ENCODE measurements around the gene DGKI.
A peak's percentile ranks its signal among the peaks of the same experiment; 100 is the strongest.
"Not testable (repeated sequence)": the region's sequence is repeated elsewhere in the genome, so short reads cannot be mapped to it uniquely, and the experiment has no call there.

Gene DGKI

DNA sequence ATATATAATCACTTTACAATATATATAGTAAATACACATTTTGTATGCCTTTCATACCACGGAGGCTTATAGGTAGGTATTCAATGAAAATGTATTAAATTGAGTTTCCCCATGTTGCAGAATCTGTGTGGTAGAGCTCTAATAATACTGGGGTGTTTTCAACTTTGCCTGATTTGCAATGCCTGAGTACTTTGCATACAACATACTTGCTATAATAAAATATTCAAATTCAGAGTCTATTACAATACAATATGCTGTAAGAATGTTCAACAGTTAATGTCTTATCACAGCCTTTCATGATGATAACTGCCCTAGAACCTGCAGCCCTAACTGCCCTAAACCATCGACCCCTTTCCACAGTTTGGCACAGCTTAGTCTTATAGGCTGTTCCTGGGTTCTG is 114.6 kb downstream of the DGKI start:
- no peak for DNase-seq

- no peak for DNase-seq
Observed at GRCh38 chr7:137731436-137731835, 115.3 kb downstream of the DGKI start.

DNA sequence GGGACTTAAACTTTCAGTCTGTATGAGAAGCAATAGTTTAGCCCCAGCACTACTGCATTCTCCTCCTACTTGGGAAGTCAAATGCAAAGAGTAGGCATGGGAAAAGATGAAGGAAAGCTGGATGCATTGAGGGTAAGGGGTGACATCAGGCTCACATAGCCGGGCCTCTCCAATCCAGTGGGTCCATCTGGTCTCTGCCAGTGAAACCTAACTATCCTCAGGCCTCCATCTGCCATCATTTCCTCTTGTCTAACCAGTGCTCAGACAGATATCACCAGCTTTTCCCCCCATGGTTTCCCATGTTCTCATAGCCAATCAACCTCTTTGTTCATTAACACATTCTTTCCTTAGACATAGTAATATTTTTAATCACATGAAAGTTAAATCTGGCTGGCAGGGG is 118.3 kb downstream of the DGKI start:
- DNase-seq, result no peak

DNA sequence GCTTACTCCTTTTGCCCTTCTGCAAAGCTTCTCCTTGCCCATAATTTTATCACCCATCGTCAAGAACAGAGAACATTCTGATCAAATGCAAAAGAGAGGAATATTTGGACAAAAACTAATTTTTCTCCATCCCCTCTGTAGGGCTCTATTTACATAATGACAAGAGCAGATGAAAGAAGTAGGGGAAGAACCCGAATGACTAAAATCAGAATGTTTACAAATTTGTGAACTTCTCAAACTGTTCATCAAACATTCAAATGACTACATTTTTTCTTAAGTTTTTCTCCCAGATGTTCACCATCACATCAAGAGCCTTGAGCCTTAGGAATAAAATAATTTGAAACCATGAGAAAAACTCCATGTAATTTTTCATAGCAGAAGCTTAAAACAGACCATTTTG is 119.4 kb downstream of the DGKI start:
- DNase-seq, result no peak

GRCh38 chr7:137718355-137718754 is 128.4 kb downstream of the DGKI start:
- no peak for DNase-seq

- peak; percentile 90 for DNase-seq
Observed at GRCh38 chr7:137717811-137718271, 128.9 kb downstream of the DGKI start.

- no peak for DNase-seq
Observed at GRCh38 chr7:137717045-137717444, 129.7 kb downstream of the DGKI start.

- DNase-seq, result no peak
Observed at GRCh38 chr7:137716061-137716460, 130.7 kb downstream of the DGKI start.

GRCh38 chr7:137715533-137715932 is 131.2 kb downstream of the DGKI start:
- DNase-seq, result no peak

- peak; percentile 72 for DNase-seq
Observed at GRCh38 chr7:137715121-137715520, 131.7 kb downstream of the DGKI start.

GRCh38 chr7:137706330-137706729 is 140.4 kb downstream of the DGKI start:
- not testable (repeated sequence) for DNase-seq

DNA sequence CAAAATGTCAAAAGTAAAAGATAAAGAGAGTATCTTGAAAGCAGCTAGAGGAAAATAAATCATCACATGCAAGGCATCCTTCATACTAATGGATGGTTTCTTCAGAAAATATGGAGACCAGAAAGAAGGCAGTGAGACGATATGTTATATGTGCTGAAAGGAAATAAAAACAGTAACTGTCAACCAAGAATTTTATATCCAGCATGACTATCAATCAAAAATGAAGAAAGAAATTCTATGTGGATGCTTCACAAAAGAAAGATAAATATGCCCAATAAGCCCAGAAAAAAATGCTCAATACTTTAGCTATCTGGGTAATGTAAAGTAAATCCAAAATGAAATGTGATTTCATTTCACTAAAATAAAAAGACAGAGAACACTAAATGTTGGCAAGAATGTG is 142.1 kb downstream of the DGKI start:
- no peak for DNase-seq

- DNase-seq, result no peak
Observed at GRCh38 chr7:137703291-137704010, 143.3 kb downstream of the DGKI start.

DNA sequence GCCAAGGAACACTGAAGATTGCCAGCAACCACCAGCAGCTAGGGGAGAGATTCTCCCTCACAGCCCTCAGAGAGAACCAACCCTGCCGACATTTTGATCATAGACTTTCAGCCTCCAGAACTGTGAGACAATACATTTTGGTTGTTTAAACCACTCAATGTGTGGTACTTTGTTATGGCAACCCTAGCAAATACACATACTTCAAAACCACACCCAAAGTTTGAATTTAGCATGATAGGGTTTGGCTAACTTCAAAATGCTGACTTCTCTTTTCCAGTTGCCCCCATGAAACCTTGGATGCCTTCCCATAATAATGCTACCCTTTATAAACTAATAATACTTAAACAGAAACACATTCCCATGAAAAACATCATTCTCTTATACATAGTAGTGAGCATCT is 149.8 kb downstream of the DGKI start:
- no peak for DNase-seq

- no peak for DNase-seq
Observed at GRCh38 chr7:137696376-137696775, 150.4 kb downstream of the DGKI start.

GRCh38 chr7:137695942-137696341 is 150.8 kb downstream of the DGKI start:
- DNase-seq, result no peak

- no peak for DNase-seq
Observed at GRCh38 chr7:137695494-137695893, 151.3 kb downstream of the DGKI start.

GRCh38 chr7:137694405-137694804 is 152.4 kb downstream of the DGKI start:
- peak; percentile 58 for DNase-seq

GRCh38 chr7:137692399-137692798 is 154.4 kb downstream of the DGKI start:
- DNase-seq, result no peak

DNA sequence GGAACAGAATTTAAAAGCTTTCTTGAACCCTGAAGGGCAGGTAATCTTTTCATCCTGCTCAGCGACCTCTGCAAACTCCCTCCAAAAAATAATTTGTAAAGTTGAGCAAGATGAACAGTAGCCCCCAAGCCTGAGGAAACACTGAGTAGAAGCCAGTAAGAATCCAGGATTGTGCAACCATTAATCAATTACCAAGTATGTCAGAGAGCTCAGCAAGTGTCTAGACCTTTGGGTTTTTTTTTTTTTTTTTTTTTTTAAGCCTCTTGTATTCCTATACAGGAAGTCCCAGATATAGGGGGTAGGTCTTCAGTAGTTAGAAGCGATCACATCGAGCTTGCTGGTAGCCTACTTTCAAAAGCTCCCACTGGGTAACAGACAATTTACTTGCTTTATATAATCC is 155.2 kb downstream of the DGKI start:
- DNase-seq, result no peak

GRCh38 chr7:137690635-137691034 is 156.1 kb downstream of the DGKI start:
- no peak for DNase-seq

DNA sequence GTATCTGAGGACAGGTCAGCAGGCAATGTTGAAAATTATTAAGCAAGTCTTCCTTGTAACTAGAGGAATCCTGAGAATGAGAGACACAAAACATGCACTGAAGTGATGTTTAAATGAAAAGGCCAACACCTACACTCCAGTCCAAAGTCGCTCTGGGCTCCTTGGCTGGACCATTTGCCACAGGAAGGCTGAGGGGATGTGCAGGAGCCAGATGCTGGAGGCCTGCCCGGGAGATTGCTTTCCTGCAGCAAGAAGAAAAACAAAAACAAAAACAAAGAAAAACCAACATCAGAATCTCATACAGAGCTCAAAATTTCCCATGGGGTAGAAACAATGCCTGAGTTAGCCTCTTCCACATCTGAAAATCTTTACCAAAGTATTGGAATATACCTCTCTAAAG is 157.0 kb downstream of the DGKI start:
- no peak for DNase-seq

DNA sequence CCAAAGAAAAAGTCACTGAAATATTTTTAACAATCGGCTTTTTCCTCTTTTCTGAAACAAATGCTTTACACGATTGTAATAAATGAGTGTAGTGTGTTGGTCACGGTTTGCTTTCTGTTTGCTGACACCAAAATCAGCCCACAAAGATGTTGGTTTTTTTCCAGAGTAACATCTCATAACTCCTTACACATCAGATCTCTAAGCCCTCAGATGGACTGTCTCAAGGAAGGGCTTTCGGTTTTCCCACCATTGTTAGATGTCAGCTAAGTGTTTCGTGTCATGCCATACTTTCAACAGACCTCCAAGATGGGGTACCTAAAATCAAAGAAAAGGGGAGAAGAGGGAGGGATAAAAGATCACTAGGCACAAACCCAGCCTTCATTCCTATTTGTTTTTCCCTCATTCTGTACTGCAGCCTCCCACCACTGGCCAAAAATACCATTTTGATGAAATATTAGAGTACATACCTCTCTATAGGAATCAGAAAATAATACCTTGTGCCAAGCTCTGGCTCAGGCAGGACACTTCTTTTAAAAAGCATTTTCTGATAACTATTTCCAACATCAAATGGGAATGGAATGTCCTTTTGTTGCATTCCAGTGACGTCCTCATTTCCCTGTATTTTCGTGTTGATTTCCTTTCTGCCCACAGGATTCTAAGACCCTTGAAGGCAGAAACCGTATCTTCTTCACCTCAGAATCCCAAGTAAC is 159.1 kb downstream of the DGKI start:
- DNase-seq, result no peak

DNA sequence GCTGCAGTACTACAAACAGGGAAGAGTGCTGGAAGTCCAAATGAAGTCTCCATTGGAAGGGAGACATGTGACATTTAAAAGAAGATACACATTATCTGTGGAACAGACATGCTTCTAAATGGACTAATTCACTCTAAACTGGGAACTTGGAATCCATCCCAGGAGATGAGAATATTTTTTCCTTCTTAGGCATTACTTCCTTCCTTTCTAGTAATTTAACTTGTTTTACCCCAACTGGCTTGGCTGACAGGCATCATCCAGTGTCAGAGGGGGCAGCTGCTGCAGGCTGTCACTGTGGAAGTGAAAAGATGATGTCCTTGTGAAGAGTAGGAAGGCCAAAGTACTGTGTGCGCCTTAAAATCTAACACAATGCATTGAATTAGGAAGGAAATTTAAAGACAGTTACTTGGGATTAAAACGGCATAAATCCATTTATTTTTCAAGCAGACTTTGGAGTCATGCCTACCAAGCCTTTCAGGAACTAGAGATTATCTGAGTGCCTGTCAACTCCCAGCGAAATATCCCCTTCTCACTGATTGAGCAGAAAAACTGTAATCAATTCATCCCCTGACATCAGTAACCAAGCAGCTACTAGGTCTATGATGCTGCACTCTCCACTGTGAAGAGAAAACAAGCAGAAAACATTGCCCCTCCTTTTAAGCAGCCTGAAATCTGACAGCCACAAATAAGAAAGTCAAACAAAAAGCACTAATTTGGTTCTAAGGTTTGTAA is 161.2 kb downstream of the DGKI start:
- no peak for DNase-seq
